Natural killer cell (primary cell): Measurements from ENCODE around the gene C18orf32. TPM values are rescaled to one million over a fixed set of nuclear protein-coding genes. Genes with fewer than 3 reads are reported as not detected.

Experiments used
- ATAC-seq, 3 donors: fragments of 150-1000 bp in 2 of 3; fragments of 200-7000 bp in 1 of 3; cut with Tn5 transposase; 1 replicate in 1 of 3; 2 replicates in 2 of 3; pipeline ENCODE4 v1.10.0; 2021; ENCODE audit warnings: mild to moderate bottlenecking in 2 of 3, moderate library complexity in 2 of 3
- DNase-seq, 2 donors: peaks; one replicate each; pipeline versions ENCODE4 v3.0.0 to v3.0.0-alpha.2; 2013 to 2021; ENCODE audit warnings: mixed read lengths in 1 of 2
- H3K27ac ChIP-seq: one replicate; pipeline ENCODE4 v1.5.1; 2013; ENCODE audit warnings: mild to moderate bottlenecking, low read length
- H3K27me3 ChIP-seq: one replicate; pipeline ENCODE4 v1.6.1; 2013; ENCODE audit warnings: low read length; ENCODE audit not compliant: control insufficient read depth, insufficient read depth
- H3K36me3 ChIP-seq: one replicate; pipeline ENCODE4 v1.6.1; 2013; ENCODE audit warnings: low read length; ENCODE audit not compliant: control insufficient read depth, insufficient read depth
- H3K4me1 ChIP-seq: one replicate; pipeline ENCODE4 v1.6.1; 2013; ENCODE audit warnings: low read length; ENCODE audit not compliant: control insufficient read depth, insufficient read depth
- H3K4me3 ChIP-seq: one replicate; pipeline ENCODE4 v1.5.1; 2013; ENCODE audit warnings: low read length
- H3K9me3 ChIP-seq: one replicate; pipeline ENCODE4 v1.6.1; 2013; ENCODE audit warnings: low read length; ENCODE audit not compliant: control insufficient read depth, insufficient read depth
- H3K27ac Mint-ChIP-seq, 2 donors: one replicate each; pipeline ENCODE4 v1.8.0; 2022; ENCODE audit warnings: mild to moderate bottlenecking in 2 of 2, mixed read lengths in 2 of 2, moderate library complexity in 1 of 2
- H3K27me3 Mint-ChIP-seq, 2 donors: one replicate each; pipeline ENCODE4 v1.8.0; 2022; ENCODE audit warnings: low read depth in 2 of 2, mixed read lengths in 2 of 2
- H3K36me3 Mint-ChIP-seq: one replicate; pipeline ENCODE4 v1.8.0; 2022; ENCODE audit warnings: mixed read lengths
- H3K4me1 Mint-ChIP-seq, 2 donors: one replicate each; pipeline ENCODE4 v1.8.0; 2022; ENCODE audit warnings: mixed read lengths in 2 of 2
- H3K4me3 Mint-ChIP-seq: one replicate; pipeline ENCODE4 v1.8.0; 2022; ENCODE audit warnings: mild to moderate bottlenecking, moderate library complexity, mixed read lengths
- H3K9me3 Mint-ChIP-seq, 2 donors: one replicate each; pipeline ENCODE4 v1.8.0; 2022; ENCODE audit warnings: mixed read lengths in 2 of 2
- WGBS: methylation state at CpG from one replicate; pipeline ENCODE4 v1.1.7; 2013; ENCODE audit warnings: missing lambda C conversion rate; ENCODE audit not compliant: insufficient coverage; 5-methylcytosine and 5-hydroxymethylcytosine counted together
- intact Hi-C: fragments of 100-400 bp; cut with micrococcal nuclease; formaldehyde crosslinking; loops from one replicate; pipeline ENCODE4 v1.14.2; 2022
- total RNA-seq, 4 donors: library from RNA; stranded (reverse); fragments of 120-200 nt in 1 of 4; gene quantifications; one replicate each; pipeline versions ENCODE4 v1.2.3 to v1.2.4, GENCODE V29; 2013 to 2022
- TF ChIP-seq, protein P1 (sequence below): fragments of 200-600 bp; IDR thresholded peaks from one replicate; pipeline ENCODE4 v1.8.0; 2022; ENCODE audit warnings: antibody characterized with exemption

Gene C18orf32
- total RNA-seq, 3 donors from 2014 or later (not counting 1 experiment from before 2014, with no cell fraction given) = 18.8 to 28.0 (median 23.9) TPM

DNA sequence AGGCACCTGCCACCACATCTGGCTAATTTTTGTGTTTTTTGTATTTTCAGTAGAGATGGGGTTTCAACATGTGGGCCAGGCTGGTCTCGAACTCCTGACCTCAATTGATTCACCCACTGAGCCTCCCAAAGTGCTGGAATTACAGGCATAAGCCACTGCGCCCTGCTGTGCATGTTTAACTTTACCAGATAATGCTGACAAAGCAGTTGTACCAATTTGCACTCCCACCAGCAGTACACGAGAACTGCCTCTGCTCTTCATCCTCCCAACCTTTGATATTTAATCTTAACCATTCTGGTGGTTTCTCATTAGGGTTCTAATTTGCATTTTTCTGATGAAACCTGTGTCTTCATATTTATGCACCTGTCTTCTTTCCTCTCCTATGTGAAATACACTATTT lies 14.6 kb downstream of the C18orf32 start:
- TF ChIP-seq, protein P1, sequence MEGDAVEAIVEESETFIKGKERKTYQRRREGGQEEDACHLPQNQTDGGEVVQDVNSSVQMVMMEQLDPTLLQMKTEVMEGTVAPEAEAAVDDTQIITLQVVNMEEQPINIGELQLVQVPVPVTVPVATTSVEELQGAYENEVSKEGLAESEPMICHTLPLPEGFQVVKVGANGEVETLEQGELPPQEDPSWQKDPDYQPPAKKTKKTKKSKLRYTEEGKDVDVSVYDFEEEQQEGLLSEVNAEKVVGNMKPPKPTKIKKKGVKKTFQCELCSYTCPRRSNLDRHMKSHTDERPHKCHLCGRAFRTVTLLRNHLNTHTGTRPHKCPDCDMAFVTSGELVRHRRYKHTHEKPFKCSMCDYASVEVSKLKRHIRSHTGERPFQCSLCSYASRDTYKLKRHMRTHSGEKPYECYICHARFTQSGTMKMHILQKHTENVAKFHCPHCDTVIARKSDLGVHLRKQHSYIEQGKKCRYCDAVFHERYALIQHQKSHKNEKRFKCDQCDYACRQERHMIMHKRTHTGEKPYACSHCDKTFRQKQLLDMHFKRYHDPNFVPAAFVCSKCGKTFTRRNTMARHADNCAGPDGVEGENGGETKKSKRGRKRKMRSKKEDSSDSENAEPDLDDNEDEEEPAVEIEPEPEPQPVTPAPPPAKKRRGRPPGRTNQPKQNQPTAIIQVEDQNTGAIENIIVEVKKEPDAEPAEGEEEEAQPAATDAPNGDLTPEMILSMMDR = no peak
- Histone ChIP-seq H3K27me3 (peaks cover 4% of the 10 kb centered on the region), H3K4me3 (no peak overlapping the region), H3K27ac (no peak overlapping the region), H3K4me1 (peaks cover 4% of the 10 kb centered on the region), H3K36me3 (peaks cover 2% of the 10 kb centered on the region), H3K9me3 (no peaks in the 10 kb centered on the region)
- H3K4me3 Mint-ChIP-seq = no peak overlapping the region
- peaks cover 7 to 16% of the 10 kb centered on the region in 2 donors for H3K27me3 Mint-ChIP-seq
- ATAC-seq (no peak), DNase-seq (no peak)
- intact Hi-C loops = no loop called here
- peaks cover 9% of the 10 kb centered on the region in 2 donors for H3K4me1 Mint-ChIP-seq
- 77% methylated on average over 3 of the region's 3 CpGs for WGBS
- H3K36me3 Mint-ChIP-seq = no peaks in the 10 kb centered on the region
- H3K27ac Mint-ChIP-seq = no peak overlapping the region
- H3K9me3 Mint-ChIP-seq = no peaks in the 10 kb centered on the region

DNA sequence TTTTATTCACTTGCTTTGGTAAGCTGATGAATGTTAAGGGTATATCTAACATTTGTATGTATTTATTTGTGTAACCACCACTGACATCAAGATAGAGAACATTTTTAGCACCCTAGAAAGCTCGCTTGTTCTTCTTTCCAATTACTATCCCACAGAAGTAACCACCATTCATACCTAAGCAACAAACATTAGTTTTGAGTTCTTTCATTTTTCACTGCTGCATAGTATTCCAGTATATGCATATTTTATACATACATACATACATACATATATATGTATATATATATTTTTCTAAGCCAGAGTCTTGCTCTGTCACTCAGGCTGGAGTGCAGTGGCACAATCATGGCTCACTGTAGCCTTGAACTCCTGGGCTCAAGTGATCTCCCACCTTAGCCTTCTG lies 15.5 kb downstream of the C18orf32 start:
- no peaks in the 10 kb centered on the region for H3K36me3 Mint-ChIP-seq
- H3K36me3 ChIP-seq = no peaks in the 10 kb centered on the region
- H3K4me3 Mint-ChIP-seq = no peak overlapping the region

DNA sequence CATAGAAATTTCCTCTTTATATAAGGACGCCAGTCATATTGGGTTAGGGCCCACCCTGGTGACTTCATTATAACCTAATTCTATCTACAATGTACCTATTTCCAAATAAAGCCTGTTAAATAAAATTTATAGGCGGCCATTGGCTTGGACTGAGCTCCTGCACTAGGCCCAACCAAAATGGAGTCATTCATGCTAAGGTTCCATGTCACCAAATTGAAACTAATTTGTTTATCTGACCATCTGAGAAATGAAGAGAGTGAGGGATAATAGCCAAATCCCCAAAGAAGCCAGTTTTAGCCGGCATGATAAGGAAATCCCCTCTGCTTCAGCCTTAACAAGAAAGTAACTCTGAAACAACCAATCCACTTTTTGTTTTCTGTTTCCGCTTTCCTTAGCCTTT lies 19.4 kb downstream of the C18orf32 start:
- H3K27ac ChIP-seq = no peak overlapping the region
- DNase-seq = no peak
- TF ChIP-seq, protein P1 = no peak
- Mint-ChIP-seq H3K27me3 (peaks cover 6 to 16% of the 10 kb centered on the region in 2 donors), H3K9me3 (no peaks in the 10 kb centered on the region), H3K4me3 (no peak overlapping the region), H3K4me1 (no peaks in the 10 kb centered on the region), H3K36me3 (no peaks in the 10 kb centered on the region), H3K27ac (no peak overlapping the region)
- intact Hi-C loops = no loop called here
- H3K4me1 ChIP-seq = no peaks in the 10 kb centered on the region
- H3K4me3 ChIP-seq = no peak overlapping the region
- ATAC-seq = no peak
- WGBS = 98% methylated on average over 3 of the region's 4 CpGs
- no peaks in the 10 kb centered on the region for H3K36me3 ChIP-seq
- H3K27me3 ChIP-seq = peaks cover 4% of the 10 kb centered on the region
- H3K9me3 ChIP-seq = no peaks in the 10 kb centered on the region

More for the DNA sequence above, 15.5 kb downstream of the C18orf32 start:
- Histone ChIP-seq H3K4me1 (peaks cover 4% of the 10 kb centered on the region), H3K9me3 (no peaks in the 10 kb centered on the region), H3K27ac (no peak overlapping the region), H3K4me3 (no peak overlapping the region), H3K27me3 (peaks cover 4% of the 10 kb centered on the region)
- no peaks in the 10 kb centered on the region for H3K9me3 Mint-ChIP-seq
- no peak overlapping the region for H3K27ac Mint-ChIP-seq
- H3K27me3 Mint-ChIP-seq = peaks cover 7 to 16% of the 10 kb centered on the region in 2 donors
- ATAC-seq (no peak), DNase-seq (no peak)
- WGBS = 78% methylated on average over 1 of the region's 1 CpG
- peaks cover 4% of the 10 kb centered on the region in 2 donors for H3K4me1 Mint-ChIP-seq
- intact Hi-C loops = no loop called here
- TF ChIP-seq, protein P1 = no peak

DNA sequence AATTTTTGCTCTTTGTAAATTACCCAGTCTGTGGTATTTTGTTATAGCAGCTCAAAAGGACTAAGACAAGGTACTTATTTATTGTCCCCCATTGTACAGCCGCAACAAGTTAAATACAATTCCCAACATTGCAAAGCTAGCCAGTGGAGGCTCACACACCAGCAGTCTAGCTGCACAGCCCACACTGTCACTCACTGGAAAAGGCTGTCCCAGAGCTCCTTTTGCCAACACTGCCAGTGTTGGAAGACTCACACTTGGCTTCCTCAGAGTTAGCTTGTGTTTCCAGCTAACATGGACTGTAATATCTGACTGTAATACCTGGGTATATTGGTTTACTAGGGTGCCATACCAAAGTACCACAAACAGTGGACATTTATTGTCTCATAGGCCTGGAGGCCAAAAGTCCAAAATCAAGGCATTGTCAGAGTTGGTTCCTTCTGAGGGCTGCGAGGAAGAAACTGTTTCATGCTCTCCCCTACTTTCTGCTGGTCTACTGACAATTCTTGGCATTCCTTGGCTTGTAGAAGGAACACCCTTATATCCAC lies 19.9 kb downstream of the C18orf32 start:
- intact Hi-C loops = no loop called here
- Mint-ChIP-seq H3K27ac (no peak overlapping the region), H3K4me3 (no peak overlapping the region), H3K9me3 (no peaks in the 10 kb centered on the region), H3K4me1 (no peaks in the 10 kb centered on the region), H3K36me3 (no peaks in the 10 kb centered on the region), H3K27me3 (peaks cover 4 to 16% of the 10 kb centered on the region in 2 donors)
- WGBS = 98% methylated on average over 2 of the region's 2 CpGs
- TF ChIP-seq, protein P1 = no peak
- H3K27ac ChIP-seq = no peak overlapping the region
- DNase-seq = no peak
- H3K27me3 ChIP-seq = peaks cover 4% of the 10 kb centered on the region
- H3K9me3 ChIP-seq = no peaks in the 10 kb centered on the region
- H3K4me3 ChIP-seq = no peak overlapping the region
- no peaks in the 10 kb centered on the region for H3K4me1 ChIP-seq
- H3K36me3 ChIP-seq = no peaks in the 10 kb centered on the region
- no peak for ATAC-seq
